Activated CD4-positive, alpha-beta T cell treated with anti-CD3 and anti-CD28 coated beads for 36 hours (primary cell): ENCODE results near the gene LIPK. TPM values are rescaled to one million over a fixed set of nuclear protein-coding genes. Genes with fewer than 3 reads are reported as not detected.
"Not testable (repeated sequence)": the region's sequence is repeated elsewhere in the genome, so short reads cannot be mapped to it uniquely, and the experiment has no call there.

Source experiments
- ATAC-seq: fragments of 200-7000 bp; cut with Tn5 transposase; one replicate; pipeline ENCODE4 v1.10.0; 2021; ENCODE audit warnings: mild to moderate bottlenecking, moderate library complexity
- CTCF ChIA-PET: fragments of 350-600 bp; sonication (Branson Sonifier 250); formaldehyde crosslinking; loops from one replicate; lab custom pipeline; 2021; ENCODE audit warnings: antibody characterized with exemption; lab: Charles Lee
- POLR2A ChIA-PET: fragments of 350-600 bp; sonication (Branson Sonifier 250); formaldehyde crosslinking; loops from one replicate; lab custom pipeline; 2021; ENCODE audit warnings: antibody characterized with exemption, inconsistent platforms; lab: Charles Lee
- DNase-seq: peaks from one replicate; pipeline ENCODE4 v3.0.0-alpha.2; 2020
- H3K27ac Mint-ChIP-seq: one replicate; pipeline ENCODE4 v1.8.0; 2021; ENCODE audit warnings: mixed read lengths
- H3K27me3 Mint-ChIP-seq: one replicate; pipeline ENCODE4 v1.8.0; 2021; ENCODE audit warnings: mixed read lengths
- H3K36me3 Mint-ChIP-seq: one replicate; pipeline ENCODE4 v1.8.0; 2021; ENCODE audit warnings: low read depth, mixed read lengths
- H3K4me1 Mint-ChIP-seq: one replicate; pipeline ENCODE4 v1.8.0; 2021; ENCODE audit warnings: mixed read lengths
- H3K4me3 Mint-ChIP-seq: one replicate; pipeline ENCODE4 v1.8.0; 2021; ENCODE audit warnings: mild to moderate bottlenecking, moderate library complexity, mixed read lengths
- H3K9me3 Mint-ChIP-seq: one replicate; pipeline ENCODE4 v1.8.0; 2021; ENCODE audit warnings: low read depth, mixed read lengths
- intact Hi-C, 2 experiments: fragments of 100-400 bp; cut with DNase I in 1 of 2; cut with micrococcal nuclease in 1 of 2; formaldehyde crosslinking; loops; one replicate each; pipeline versions ENCODE4 v1.14.2 to v1.15.1; 2022 to 2024; cut with DNase I, micrococcal nuclease
- total RNA-seq, 2 experiments: library from RNA; stranded (reverse); gene quantifications; one replicate each; pipeline ENCODE4 v1.2.3, GENCODE V29; 2021

Gene LIPK, protein sequence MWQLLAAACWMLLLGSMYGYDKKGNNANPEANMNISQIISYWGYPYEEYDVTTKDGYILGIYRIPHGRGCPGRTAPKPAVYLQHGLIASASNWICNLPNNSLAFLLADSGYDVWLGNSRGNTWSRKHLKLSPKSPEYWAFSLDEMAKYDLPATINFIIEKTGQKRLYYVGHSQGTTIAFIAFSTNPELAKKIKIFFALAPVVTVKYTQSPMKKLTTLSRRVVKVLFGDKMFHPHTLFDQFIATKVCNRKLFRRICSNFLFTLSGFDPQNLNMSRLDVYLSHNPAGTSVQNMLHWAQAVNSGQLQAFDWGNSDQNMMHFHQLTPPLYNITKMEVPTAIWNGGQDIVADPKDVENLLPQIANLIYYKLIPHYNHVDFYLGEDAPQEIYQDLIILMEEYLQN
- not detected for total RNA-seq

- POLR2A ChIA-PET, result no interaction called here
- Mint-ChIP-seq H3K27me3 (peaks cover 6% of the 10 kb centered on the region), H3K36me3 (no peaks in the 10 kb centered on the region), H3K9me3 (no peaks in the 10 kb centered on the region), H3K27ac (no peak within 1 kb of the TSS), H3K4me1 (peaks cover 19% of the 10 kb centered on the region), H3K4me3 (no peak within 1 kb of the TSS)
- intact Hi-C loops, result no loop called here
- CTCF ChIA-PET, result no interaction called here
- no peak for ATAC-seq
- DNase-seq, result no peak
These were observed at the start of gene LIPK for GRCh38 chr10:88705958-88706357. TSS of gene LIPK (plus strand) at chr10:88706249. CDS start at chr10:88724544, 18,295 bp downstream.

DNA sequence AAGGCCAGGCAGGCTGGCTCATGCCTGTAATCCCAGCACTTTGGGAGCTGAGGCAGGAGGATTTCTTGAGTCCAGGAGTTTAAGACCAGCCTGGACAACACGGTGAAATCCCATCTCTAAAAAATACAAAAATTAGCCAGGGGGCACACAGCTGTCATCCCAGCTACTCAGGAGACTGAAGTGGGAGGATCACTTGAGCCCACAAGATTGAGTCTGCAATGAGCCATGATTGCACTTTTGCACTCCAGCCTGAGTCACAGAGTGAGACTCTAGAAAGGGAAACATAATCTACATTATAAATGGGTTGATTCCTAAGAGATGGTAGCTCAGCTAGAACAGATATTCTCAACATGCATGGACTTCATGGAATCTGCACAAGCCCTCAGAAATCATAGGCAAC is 48.1 kb upstream of the LIPK start:
- ChIA-PET CTCF (interaction anchor here (0.6 kb wide), 1 partner anchor 12 kb away, joined by 3 read pairs; no protein-coding TSS in a partner anchor), POLR2A (no interaction called here)
- intact Hi-C loops, result no loop called here
- H3K27me3 Mint-ChIP-seq, result peaks cover 19% of the 10 kb centered on the region
- H3K9me3 Mint-ChIP-seq, result no peaks in the 10 kb centered on the region
- no peaks in the 10 kb centered on the region for H3K36me3 Mint-ChIP-seq
- ATAC-seq (no peak), DNase-seq (no peak)
- no peak overlapping the region for H3K27ac Mint-ChIP-seq
- no peak overlapping the region for H3K4me3 Mint-ChIP-seq
- H3K4me1 Mint-ChIP-seq, result no peaks in the 10 kb centered on the region

GRCh38 chr10:88659725-88660597 is 46.1 kb upstream of the LIPK start:
- ChIA-PET CTCF (interaction anchor here (0.6 to 1.5 kb wide), 3 partner anchors 26 to 28 kb away, joined by 3 read pairs; no protein-coding TSS in a partner anchor), POLR2A (interaction anchor here (0.9 kb wide), 1 partner anchor 542 kb away, joined by 4 read pairs; no protein-coding TSS in a partner anchor)
- Mint-ChIP-seq H3K27me3 (peaks cover 16% of the 10 kb centered on the region), H3K9me3 (no peaks in the 10 kb centered on the region), H3K36me3 (no peaks in the 10 kb centered on the region), H3K4me3 (no peak overlapping the region), H3K4me1 (no peaks in the 10 kb centered on the region), H3K27ac (no peak overlapping the region)
- no peak for DNase-seq
- ATAC-seq, result no peak
- intact Hi-C loops, result no loop called here

DNA sequence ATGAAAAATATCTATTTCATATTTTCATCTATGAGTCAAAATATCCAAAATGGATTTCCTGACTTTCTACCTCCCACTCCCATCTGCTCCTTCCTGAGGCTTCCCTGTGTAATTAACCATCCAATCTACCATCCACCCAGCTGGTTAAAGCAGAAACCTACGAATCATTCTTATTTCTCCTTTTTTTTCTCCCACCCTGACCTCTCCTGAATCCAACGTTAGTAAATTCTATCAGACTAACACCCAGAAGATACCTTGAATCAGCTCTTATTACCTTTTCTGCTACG is 45.5 kb upstream of the LIPK start:
- H3K9me3 Mint-ChIP-seq, result no peaks in the 10 kb centered on the region
- no peak overlapping the region for H3K4me3 Mint-ChIP-seq
- ATAC-seq (no peak), DNase-seq (no peak)
- CTCF ChIA-PET, result interaction anchor here (0.7 to 1.5 kb wide), 2 partner anchors 25 to 27 kb away, joined by 3 read pairs; no protein-coding TSS in a partner anchor
- POLR2A ChIA-PET, result interaction anchor here (0.9 kb wide), 1 partner anchor 541 kb away, joined by 4 read pairs; no protein-coding TSS in a partner anchor
- no peaks in the 10 kb centered on the region for H3K4me1 Mint-ChIP-seq
- peaks cover 16% of the 10 kb centered on the region for H3K27me3 Mint-ChIP-seq
- H3K36me3 Mint-ChIP-seq, result no peaks in the 10 kb centered on the region
- H3K27ac Mint-ChIP-seq, result no peak overlapping the region
- intact Hi-C loops, result no loop called here

- Mint-ChIP-seq H3K4me1 (no peaks in the 10 kb centered on the region), H3K4me3 (no peak overlapping the region), H3K27ac (no peak overlapping the region), H3K9me3 (no peaks in the 10 kb centered on the region), H3K36me3 (no peaks in the 10 kb centered on the region), H3K27me3 (peaks cover 14% of the 10 kb centered on the region)
- POLR2A ChIA-PET, result no interaction called here
- CTCF ChIA-PET, result interaction anchor here (1.4 kb wide), 1 partner anchor 9 kb away, joined by 6 read pairs; no protein-coding TSS in a partner anchor
- intact Hi-C loops, result no loop called here
- no peak for DNase-seq
- no peak for ATAC-seq
These were observed 45.0 kb upstream of the LIPK start for GRCh38 chr10:88661018-88661417.

- POLR2A ChIA-PET, result no interaction called here
- Mint-ChIP-seq H3K27me3 (peaks cover 14% of the 10 kb centered on the region), H3K9me3 (no peaks in the 10 kb centered on the region), H3K4me3 (no peak overlapping the region), H3K27ac (no peak overlapping the region), H3K36me3 (no peaks in the 10 kb centered on the region), H3K4me1 (no peaks in the 10 kb centered on the region)
- no peak for ATAC-seq
- no peak for DNase-seq
- intact Hi-C loops, result no loop called here
- CTCF ChIA-PET, result interaction anchor here (1.4 kb wide), 1 partner anchor 9 kb away, joined by 6 read pairs; no protein-coding TSS in a partner anchor
These were observed 44.5 kb upstream of the LIPK start for GRCh38 chr10:88661577-88661976.

GRCh38 chr10:88663153-88663552 is 42.9 kb upstream of the LIPK start:
- H3K36me3 Mint-ChIP-seq, CTCF ChIA-PET, ATAC-seq, H3K4me3 Mint-ChIP-seq, H3K9me3 Mint-ChIP-seq, intact Hi-C loops, POLR2A ChIA-PET, DNase-seq, H3K4me1 Mint-ChIP-seq, H3K27ac Mint-ChIP-seq: not testable (repeated sequence)
- H3K27me3 Mint-ChIP-seq, result peaks cover 12% of the 10 kb centered on the region

DNA sequence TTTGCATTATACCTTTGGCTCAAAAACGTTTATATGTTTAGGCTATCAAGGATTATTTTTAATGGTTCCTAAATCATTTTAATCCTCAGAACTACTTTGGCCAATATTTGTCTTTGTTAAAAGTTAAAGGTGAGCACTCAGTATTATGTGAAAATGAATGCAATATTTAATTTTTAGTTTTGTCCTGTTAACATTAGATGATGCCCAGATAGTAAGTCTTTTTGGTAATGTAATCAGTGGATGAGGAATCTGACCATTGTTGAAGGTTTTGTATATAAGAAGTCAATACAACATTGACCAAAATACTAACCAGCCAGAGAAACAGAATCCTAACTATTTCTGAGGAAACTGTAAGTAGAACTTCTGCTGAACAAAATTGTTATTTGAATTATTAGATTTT is 41.9 kb upstream of the LIPK start, which contains the start of gene LIPF:
Gene LIPF, plus strand, starts transcription at position 301 of the 400 bp plus-strand sequence. CDS start 2,856 bp downstream, outside the sequence.
- DNase-seq (no peak), ATAC-seq (no peak)
- H3K27me3 Mint-ChIP-seq, result peaks cover 13% of the 10 kb centered on the region
- peaks cover 1% of the 10 kb centered on the region for H3K4me1 Mint-ChIP-seq
- POLR2A ChIA-PET, result no interaction called here
- intact Hi-C loops, result no loop called here
- no peaks in the 10 kb centered on the region for H3K9me3 Mint-ChIP-seq
- CTCF ChIA-PET, result no interaction called here
- H3K36me3 Mint-ChIP-seq, result no peaks in the 10 kb centered on the region
- no peak within 1 kb of the TSS for H3K27ac Mint-ChIP-seq
- H3K4me3 Mint-ChIP-seq, result no peak within 1 kb of the TSS

DNA sequence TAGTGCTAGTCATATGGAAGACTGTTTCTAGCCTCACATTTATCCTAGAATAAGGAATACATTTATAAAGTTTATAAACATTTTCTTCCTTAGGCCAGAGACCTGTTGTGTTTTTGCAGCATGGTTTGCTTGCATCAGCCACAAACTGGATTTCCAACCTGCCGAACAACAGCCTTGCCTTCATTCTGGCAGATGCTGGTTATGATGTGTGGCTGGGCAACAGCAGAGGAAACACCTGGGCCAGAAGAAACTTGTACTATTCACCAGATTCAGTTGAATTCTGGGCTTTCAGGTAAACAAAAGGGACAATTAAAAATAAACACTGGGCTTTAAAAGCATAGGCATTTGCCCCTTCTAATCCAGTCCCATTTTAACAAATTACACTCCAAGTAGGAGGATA is 37.6 kb upstream of the LIPK start:
- Mint-ChIP-seq H3K4me1 (peaks cover 25% of the 10 kb centered on the region), H3K27me3 (peaks cover 11% of the 10 kb centered on the region), H3K4me3 (no peak overlapping the region), H3K27ac (no peak overlapping the region), H3K9me3 (no peaks in the 10 kb centered on the region), H3K36me3 (no peaks in the 10 kb centered on the region)
- ATAC-seq, result no peak
- no peak for DNase-seq
- intact Hi-C loops, result no loop called here
- ChIA-PET POLR2A (no interaction called here), CTCF (no interaction called here)

DNA sequence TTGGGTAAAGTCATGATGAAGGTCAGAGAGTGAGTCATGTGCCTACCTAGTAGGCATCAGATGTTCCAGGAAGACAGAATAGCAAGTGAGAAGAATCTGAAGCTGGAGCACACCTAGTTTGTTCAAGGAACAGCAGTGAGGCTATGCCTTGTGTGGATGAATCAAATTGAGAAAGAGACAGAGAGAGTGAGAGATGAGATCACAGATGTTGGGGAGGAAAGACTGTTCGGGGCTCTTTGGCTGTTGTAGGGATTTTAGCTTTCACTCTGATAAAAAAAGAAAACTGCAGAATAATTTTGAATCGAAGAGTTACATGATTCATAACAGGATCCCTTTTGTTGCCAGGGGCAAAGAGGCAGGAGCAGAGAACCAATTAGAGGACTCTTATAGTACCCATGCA is 35.6 kb upstream of the LIPK start:
- ChIA-PET CTCF (interaction anchor here (0.5 to 1.3 kb wide), 6 partner anchors 13 to 460 kb away, joined by 3 read pairs; no protein-coding TSS in a partner anchor), POLR2A (no interaction called here)
- intact Hi-C loops, result loop anchor here (1.0 to 10.0 kb wide), 5 partner anchors 86 to 579 kb away; partner anchors contain the start of genes RNLS (in 2 of the 2) and LIPJ (in 1 of the 2)
- H3K27me3 Mint-ChIP-seq, result peaks cover 18% of the 10 kb centered on the region
- H3K27ac Mint-ChIP-seq, result peak overlapping the region; percentile 11
- peak; percentile 99 for ATAC-seq
- no peak overlapping the region for H3K4me3 Mint-ChIP-seq
- H3K4me1 Mint-ChIP-seq, result peaks cover 25% of the 10 kb centered on the region
- DNase-seq, result peak; percentile 40
- no peaks in the 10 kb centered on the region for H3K9me3 Mint-ChIP-seq
- no peaks in the 10 kb centered on the region for H3K36me3 Mint-ChIP-seq

DNA sequence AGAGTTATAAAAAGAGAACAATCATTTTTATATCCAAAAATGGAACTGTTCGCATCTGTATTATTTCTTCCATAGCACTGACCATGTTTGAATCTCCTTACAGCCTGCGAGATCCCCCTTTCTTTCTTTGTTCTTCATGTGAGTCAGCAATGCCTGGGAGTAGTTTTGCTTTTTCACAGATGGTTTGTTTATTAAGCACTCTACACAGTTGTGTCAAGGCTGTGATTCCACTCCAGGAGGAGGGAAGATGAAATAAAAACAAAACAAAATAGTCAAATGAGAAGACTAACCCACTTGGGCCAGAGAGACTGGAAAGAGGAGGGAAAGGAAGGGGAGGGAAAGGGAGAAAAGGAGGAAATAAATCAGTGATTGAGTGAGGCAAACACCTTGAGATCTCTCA is 34.0 kb upstream of the LIPK start:
- CTCF ChIA-PET, result no interaction called here
- Mint-ChIP-seq H3K9me3 (no peaks in the 10 kb centered on the region), H3K4me1 (peaks cover 25% of the 10 kb centered on the region), H3K4me3 (no peak overlapping the region), H3K36me3 (no peaks in the 10 kb centered on the region), H3K27ac (no peak overlapping the region), H3K27me3 (peaks cover 20% of the 10 kb centered on the region)
- intact Hi-C loops, result loop anchor here in 1 of 2 experiments (10.0 kb wide), 1 partner anchor 87 kb away; the partner anchor contains the start of genes LIPJ and RNLS
- ATAC-seq (no peak), DNase-seq (no peak)
- POLR2A ChIA-PET, result no interaction called here
